ENCODE measurements around the gene BTD. TPM values are rescaled to one million over a fixed set of nuclear protein-coding genes. Genes with fewer than 3 reads are reported as not detected.

The BTD gene, protein sequence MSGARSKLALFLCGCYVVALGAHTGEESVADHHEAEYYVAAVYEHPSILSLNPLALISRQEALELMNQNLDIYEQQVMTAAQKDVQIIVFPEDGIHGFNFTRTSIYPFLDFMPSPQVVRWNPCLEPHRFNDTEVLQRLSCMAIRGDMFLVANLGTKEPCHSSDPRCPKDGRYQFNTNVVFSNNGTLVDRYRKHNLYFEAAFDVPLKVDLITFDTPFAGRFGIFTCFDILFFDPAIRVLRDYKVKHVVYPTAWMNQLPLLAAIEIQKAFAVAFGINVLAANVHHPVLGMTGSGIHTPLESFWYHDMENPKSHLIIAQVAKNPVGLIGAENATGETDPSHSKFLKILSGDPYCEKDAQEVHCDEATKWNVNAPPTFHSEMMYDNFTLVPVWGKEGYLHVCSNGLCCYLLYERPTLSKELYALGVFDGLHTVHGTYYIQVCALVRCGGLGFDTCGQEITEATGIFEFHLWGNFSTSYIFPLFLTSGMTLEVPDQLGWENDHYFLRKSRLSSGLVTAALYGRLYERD
- 13.5 TPM for total RNA-seq
- long read RNA-seq, full-length matches to known transcripts, result 1 of 4 reads
- long read RNA-seq, partial matches to known transcripts, result 1 of 4 reads
- long read RNA-seq, other reads (novel, unspliced or antisense), result 2 of 4 reads

DNA sequence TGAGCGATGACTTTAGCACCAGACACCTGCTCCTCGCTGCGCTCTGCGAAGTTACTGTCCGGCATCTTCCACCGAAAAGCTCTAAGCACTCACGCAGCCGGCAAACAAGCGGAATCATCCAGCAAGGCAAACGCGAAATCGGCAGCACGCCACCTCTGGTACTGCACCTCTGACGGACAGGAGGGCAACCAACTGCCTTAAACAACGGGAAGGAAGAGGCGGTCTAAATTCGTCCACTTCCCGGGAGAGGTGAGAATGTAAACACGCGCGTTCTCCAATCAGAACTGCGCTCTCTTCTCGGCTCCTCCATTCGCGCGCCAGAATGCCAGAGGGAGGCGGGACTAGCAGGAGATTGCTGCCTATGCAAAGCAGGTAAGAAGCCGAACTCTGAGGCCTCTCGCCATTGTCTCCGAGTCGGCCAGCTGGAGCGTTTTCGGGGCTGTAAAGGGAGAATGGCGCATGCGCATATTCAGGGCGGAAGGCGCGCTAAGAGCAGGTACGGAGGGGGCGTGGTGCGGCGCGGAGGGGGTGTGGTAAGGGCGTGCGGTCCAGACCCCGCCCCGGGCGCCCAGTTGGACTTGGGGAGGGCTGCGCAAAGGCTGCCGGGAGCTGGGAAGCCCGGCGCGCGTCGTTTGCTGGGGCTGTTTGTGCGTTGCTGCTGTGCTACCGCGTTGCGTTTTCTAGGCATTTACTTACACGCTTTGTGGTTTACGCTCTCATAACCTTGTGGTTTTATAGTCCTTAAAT is at the start of gene BTD, which contains the start of gene HACL1:
Gene BTD (plus strand): TSS at position 347 of the 747 bp plus-strand sequence. CDS start 33,695 bp downstream, outside the sequence.
Gene HACL1 (minus strand): TSS at position 171 of the 747 bp plus-strand sequence. CDS start 106 bp downstream, at position 65.
- ATAC-seq (peak; percentile 97), DNase-seq (ENCODE audit: missing footprints) (peak; percentile 98)
- intact Hi-C loops (cut with DNase I), result no loop called here

DNA sequence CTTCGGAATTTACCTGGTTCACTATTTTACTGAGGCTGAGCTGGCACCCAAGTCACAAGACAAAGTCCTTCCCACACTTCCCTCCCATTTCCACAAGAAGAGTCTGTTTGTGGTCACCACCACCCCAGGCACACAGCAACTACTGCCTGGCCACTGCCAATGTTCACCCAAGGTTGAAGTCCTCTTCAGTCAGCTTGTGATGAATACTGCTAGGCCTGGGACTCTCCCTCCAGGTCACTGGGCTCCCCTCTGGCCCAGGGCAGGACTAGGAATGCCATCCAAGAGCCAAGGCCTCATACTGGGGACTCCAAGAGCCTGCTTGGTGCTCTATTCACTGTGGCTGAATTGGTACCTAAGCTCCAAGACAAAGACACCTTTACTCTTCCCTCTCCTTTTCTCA is 49.6 kb upstream of the BTD start:
- ATAC-seq (no peak), DNase-seq (ENCODE audit: missing footprints) (no peak)
- intact Hi-C loops (cut with DNase I), result loop anchor here (10.0 kb wide), 1 partner anchor 287 kb away; no protein-coding TSS in a partner anchor

DNA sequence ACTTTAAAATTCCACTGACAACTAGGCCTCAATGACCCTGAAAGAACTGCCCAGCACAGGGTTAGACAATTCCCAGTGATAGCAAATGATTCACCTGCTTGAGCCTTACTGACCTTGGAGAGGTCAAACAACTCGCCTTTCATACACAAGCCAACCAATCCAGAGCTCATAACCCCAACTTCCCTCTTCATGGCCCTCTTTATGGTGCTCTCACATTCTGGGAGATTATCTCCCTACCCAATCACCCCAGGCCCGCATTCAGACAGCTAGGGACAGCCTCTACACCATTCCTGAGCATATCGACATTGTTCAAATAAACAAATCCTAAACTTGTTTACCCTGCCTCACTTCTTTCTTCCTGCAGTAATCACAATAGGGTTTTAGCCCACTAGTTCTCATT is 47.8 kb upstream of the BTD start:
- no peak for ATAC-seq
- no peak for DNase-seq (ENCODE audit: missing footprints)
- intact Hi-C loops (cut with DNase I), result loop anchor here (10.0 kb wide), 1 partner anchor 289 kb away; no protein-coding TSS in a partner anchor

DNA sequence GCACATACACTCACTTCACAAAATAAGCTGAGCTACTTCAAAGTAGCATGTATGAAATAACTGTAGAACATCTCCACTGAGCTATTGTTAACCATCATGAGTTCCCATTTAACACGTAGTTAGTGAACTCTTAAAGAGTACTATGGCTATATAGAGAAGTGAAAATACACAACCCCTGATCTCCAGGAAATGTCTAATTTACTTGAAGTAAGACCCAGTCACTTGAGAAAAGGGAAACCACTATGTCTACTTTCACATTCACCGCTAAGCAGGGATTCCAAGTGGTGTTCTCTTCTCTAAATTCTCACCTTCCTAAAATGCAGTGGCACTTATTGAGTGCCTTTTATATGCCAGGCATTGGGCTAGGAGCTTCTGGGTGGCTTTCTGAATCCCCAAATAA is 45.0 kb upstream of the BTD start:
- intact Hi-C loops (cut with DNase I), result loop anchor here (2.0 to 10.0 kb wide), 3 partner anchors 130 to 354 kb away; partner anchors contain the start of genes EAF1 and METTL6
- DNase-seq (ENCODE audit: missing footprints) (no peak), ATAC-seq (peak; percentile 52)

DNA sequence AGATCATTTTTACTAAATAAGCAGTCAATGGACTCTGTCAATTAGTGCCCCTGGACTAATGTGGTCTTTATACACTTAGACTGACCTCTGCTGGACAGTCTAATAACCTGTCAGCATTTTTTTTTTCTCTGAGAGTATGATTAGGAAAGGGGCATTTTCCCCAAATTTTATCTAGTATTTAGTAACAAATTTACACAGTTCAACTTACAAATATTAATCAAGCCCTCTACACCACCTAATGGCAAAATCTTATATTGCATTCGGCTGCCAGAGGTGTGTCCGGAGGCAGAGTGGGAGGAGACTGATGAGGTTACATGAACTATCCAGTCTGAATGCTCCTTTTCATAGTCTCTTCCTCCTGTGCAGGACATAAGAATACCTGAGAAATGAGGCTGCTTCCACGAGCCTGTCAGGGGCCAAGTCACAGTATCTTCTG is 44.0 kb upstream of the BTD start:
- intact Hi-C loops (cut with DNase I), result loop anchor here (2.0 to 10.0 kb wide), 3 partner anchors 131 to 355 kb away; partner anchors contain the start of genes EAF1 and METTL6
- peak; percentile 65 for ATAC-seq

DNA sequence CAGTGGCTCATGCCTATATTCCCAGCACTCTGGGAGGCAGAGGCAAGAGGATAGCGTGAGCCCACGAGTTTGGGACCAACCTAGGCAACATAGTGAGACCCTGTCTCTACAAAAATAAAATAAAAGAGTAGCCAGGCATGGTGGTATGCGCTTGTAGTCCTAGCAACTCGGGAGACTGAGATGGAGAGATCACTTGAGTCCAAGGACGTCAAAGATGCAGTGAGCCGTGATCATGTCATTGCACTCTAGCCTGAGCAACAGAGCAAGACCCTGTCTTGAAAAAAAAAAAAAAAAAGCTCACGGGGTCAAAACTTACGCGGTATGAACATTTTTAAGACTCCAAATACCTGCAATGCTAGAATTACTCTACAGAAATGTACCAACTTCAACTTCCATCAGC is 43.0 kb upstream of the BTD start:
- intact Hi-C loops (cut with DNase I), result loop anchor here (10.0 kb wide), 1 partner anchor 294 kb away; no protein-coding TSS in a partner anchor
- ATAC-seq (no peak), DNase-seq (ENCODE audit: missing footprints) (no peak)

More for the DNA sequence above, 44.0 kb upstream of the BTD start:
- DNase-seq (ENCODE audit: missing footprints), result no peak

DNA sequence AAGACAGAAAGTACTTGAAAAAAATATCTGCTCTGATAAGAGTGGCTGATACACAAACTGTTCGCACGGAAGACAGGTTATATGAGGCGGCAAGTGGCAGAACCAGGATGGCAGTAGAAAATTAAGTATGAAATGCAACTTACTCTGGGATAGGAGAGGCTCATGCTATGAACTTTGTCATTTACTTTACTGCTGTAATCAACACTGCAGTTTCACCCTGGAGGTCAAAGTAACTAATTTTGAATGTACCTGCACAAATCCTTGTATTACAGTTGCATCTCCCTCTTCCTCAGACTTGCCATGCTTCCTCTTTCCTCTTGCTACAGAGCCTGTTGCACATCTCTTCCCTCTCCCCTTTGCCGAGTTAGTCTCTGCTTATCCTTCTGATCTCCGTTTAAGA is 39.0 kb upstream of the BTD start:
- no peak for DNase-seq (ENCODE audit: missing footprints)
- no peak for ATAC-seq
- intact Hi-C loops (cut with DNase I), result no loop called here

DNA sequence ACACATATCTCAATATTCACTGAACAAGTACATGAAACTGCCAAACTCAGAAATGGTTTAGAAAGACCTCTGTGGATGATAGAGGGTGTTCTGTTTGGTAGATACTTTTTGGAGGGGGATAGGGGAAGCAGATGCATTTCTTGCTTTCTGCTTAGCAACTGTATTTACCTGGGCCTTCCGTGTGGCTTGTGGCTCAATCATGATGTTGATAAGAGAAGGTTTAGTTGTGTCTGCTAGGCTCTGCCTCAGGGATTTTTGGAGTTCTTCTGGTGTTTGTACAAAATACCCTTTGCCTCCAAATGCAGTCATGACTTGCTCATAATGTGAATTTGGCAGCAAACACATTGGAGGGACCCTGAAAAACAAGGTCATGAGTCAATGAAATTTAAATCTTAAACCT is 38.4 kb upstream of the BTD start:
- intact Hi-C loops (cut with DNase I), result no loop called here
- DNase-seq (ENCODE audit: missing footprints) (no peak), ATAC-seq (no peak)

DNA sequence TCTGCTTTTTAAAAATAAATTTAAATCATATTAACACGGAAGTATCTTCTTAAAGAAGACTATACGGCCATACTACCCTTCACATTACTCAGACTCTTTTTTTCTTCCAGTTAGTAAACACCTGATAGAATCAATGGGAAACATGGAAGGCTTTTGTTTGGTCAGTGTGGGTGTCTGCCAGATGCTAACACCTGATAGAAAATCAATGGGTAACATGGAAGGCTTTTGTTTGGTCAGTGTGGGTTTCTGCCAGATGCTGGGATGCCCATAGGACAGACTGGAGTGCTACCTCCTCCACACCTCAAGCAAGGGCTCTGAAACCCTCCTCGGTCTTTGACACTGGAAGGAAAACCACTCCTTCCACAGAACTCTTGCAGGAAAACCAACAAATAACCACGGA is 29.4 kb upstream of the BTD start:
- ATAC-seq (no peak), DNase-seq (ENCODE audit: missing footprints) (no peak)
- intact Hi-C loops (cut with DNase I), result no loop called here

DNA sequence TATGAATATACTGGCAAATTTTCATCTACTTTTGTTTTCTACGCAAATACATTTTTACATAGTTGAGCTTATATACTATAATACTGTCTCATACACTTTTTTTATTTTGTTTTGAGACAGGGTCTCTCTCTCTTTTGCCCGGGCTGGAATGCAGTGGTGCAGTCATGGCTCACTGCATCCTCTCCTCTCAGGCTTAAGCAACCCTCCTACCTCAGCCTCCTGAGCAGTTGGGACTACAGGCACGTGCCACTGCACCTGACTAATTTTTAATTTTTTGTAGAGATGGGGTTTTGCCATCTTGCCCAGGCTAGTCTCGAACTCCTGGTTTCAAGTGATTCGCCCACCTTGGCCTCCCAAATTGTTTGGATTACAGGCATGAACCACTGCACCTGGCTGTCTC is 26.1 kb upstream of the BTD start:
- intact Hi-C loops (cut with DNase I), result no loop called here
- ATAC-seq, result no peak
- DNase-seq (ENCODE audit: missing footprints), result no peak

DNA sequence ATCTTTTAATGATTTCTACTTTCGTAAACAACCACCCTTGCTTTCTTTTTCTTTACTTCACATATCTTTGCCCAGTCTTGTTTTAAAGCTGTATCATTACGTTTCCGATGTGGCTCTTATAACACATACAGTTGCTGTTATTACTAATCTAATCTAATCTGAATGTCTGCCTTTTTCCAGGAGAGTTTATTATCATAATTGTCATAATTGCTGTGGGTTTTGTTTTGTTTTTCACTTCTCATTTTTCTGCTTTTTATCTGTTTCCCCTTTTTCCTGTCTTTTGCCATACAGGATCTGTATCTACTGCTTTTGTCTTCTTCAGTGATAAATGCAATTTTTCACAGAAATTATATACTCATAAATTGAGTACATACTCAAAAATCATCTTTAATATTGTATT is 25.1 kb upstream of the BTD start:
- intact Hi-C loops (cut with DNase I), result no loop called here
- DNase-seq (ENCODE audit: missing footprints), result no peak

DNA sequence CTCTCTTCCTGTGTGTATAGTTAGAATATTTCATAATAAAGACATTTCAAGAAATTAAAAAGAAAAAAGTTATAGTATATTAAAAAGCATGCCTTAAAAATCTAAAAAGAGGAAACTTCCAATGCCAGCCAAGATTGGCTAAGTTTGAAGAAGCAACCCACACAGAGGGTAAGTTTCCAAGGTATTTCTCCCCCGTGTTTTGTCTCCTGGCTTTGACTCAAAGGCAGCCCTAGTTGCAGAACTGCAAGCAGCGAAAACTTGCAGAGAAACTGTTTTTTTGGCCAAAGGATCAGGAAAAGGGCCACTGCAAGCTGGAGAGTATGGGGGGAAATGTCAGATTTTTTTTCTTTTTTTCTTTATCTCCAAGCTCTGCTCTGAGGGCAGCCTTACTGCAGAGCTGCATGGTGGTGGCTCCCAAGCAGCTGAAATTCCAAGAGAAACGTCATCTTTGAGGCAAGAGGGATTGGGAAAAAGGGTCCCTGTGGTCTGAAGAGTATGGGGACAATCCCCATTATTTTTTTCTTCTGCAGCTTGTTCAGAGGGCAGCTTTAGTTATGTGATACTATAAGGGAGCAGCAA is 23.2 kb upstream of the BTD start:
- DNase-seq (ENCODE audit: missing footprints) (no peak), ATAC-seq (no peak)
- intact Hi-C loops (cut with DNase I), result no loop called here

More for the DNA sequence above, 25.1 kb upstream of the BTD start:
- ATAC-seq, result no peak

DNA sequence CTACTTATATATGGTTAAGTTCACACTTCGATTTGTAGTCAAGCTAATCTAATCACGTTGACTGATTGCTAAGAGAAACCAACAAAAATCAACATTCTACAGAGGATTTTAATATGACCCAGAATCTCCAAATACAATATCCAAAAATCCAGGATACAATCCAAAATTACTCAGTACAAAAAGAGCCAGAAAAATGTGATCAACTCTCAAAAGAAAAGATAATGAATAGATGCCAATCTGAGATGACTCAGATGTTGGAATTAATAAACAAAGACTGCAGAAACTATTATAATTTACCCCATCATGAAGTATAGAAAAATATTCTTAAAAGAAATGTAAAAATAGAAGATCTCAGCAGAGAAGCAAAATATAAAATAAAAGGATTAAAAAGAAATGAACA is 22.5 kb upstream of the BTD start:
- DNase-seq (ENCODE audit: missing footprints) (no peak), ATAC-seq (no peak)
- intact Hi-C loops (cut with DNase I), result no loop called here

DNA sequence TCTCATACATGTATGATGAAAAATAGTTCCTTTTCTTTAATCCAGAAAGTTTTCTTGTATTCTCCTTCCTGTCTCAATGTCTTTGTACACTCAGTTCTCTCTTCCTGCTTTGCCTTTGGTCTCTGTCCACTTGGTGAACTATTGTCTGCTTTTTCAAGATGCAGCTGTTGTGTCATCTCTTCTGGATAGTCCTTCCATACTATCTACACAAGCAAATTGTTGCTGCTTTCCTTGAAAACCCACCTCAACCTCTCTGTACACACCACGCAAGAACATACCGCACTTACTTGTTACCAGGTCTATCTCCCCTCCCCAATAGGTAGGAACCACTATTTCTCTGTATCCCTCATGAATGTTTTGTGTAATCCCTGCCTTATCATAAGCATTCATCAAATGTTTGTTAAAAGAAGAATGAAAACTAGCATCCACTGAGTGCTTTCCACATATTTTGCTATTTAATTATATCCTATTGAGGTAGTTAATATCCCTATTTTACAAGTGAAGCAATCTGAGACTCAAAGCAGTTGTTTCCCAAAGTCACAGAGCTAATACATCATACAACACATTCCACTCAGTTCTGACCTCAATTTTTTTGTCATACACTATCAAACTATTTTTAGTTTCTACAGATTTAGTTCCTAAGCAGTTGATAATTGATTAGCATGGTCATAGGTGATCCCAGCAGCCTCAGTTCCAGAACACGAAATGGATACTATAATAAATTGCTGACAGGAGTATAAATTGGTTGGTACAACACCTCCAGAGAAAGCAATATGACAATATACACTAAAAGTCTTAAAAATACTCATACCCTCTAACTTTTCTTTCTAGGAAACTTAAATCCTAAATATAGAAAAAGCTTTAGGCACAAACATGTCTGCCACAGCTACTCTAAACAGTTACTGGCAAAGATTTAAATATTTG is 19.8 kb upstream of the BTD start:
- no peak for DNase-seq (ENCODE audit: missing footprints)
- intact Hi-C loops (cut with DNase I), result no loop called here
- ATAC-seq, result no peak

DNA sequence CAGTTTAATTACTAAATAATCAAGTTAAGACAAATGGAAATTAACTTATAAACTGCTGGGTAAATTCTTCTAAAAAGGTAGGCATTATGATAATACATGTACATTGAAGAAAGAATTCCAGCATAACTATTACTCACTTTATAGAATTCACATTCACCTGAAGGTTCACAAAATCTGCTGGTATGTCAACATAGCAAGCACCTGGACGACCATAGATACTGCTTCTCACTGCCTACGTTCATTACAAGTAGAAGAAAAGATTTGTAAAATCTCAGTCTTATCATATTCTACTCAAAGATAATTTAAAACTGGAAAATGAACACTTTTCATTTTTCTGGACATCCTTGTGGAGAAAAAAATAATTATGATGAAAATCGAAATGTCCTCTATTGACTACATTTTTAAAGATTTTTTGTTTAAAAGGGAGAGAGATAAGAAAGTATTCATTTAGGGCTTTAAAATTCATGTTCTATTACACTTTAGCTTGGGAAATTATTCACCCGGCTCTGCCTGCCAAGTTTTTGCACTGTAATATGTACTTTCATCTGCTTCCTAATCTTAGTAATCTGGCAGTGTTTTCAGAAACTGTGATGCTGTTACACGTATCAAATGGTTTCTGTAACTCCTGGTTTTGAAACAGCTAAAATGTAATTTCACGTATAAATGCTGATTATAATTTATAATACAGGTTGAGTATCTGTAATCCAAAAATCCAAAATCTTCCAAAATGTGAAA is 16.3 kb upstream of the BTD start:
- ATAC-seq, result no peak
- intact Hi-C loops (cut with DNase I), result no loop called here

DNA sequence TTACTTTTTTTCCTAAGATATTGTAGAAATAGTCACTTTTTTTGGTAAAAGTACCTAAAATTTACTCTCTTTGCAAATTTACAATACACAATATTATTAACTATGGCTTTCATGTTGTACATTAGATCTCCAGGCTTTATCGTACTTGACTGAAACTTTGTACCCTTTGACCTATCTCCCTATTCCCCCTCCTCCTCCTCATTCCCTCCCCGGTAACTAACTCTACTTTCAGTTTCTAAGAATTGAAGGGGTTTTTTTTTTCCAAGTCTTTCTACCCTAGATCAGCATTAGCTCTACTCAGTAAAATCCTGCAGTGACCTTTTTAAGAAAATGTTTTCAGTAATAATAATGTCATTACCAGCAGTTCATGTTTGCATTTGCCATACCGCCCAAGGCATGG is 10.3 kb upstream of the BTD start:
- no peak for DNase-seq (ENCODE audit: missing footprints)
- ATAC-seq, result no peak
- intact Hi-C loops (cut with DNase I), result no loop called here

More for the DNA sequence above, 16.3 kb upstream of the BTD start:
- no peak for DNase-seq (ENCODE audit: missing footprints)

DNA sequence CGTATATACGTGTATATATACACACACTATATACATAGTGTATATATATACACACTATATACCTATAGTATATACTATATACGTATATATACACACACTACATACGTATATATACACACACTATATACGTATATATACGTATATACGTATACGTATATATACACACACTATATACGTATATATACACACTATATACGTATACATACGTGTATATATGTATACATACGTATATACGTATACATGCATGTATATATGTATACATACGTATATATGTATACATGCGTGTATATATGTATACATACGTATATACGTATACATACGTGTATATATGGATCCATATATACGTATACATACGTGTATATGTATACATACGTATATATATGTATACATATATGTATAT is 9.6 kb upstream of the BTD start:
- ATAC-seq (no peak), DNase-seq (ENCODE audit: missing footprints) (no peak)
- intact Hi-C loops (cut with DNase I), result no loop called here
